RWPE2 (cell line): Measurements from ENCODE around the gene ART5.

Experiments used
- ATAC-seq: fragments of 200-7000 bp; cut with Tn5 transposase; 3 replicates; pipeline ENCODE4 v1.9.1; 2021; ENCODE audit warnings: low read depth
- DNase-seq: peaks from one replicate; pipeline ENCODE4 v3.0.0-alpha.2; 2020; ENCODE audit warnings: low spot score
- H3K27ac ChIP-seq: fragments of 450-650 bp; 2 replicates; pipeline ENCODE4 v1.5.1; 2017; ENCODE audit warnings: mild to moderate bottlenecking; ENCODE audit not compliant: poor library complexity, severe bottlenecking
- H3K27me3 ChIP-seq: fragments of 250-450 bp; sonication (Bioruptor Pico); 2 replicates; pipeline ENCODE4 v1.5.1; 2021; ENCODE audit warnings: mild to moderate bottlenecking, moderate library complexity; ENCODE audit not compliant: insufficient read depth, poor library complexity, severe bottlenecking
- H3K36me3 ChIP-seq: fragments of 250-450 bp; sonication (Bioruptor Pico); 2 replicates; pipeline ENCODE4 v1.5.1; 2020; ENCODE audit warnings: low read depth, mild to moderate bottlenecking, moderate library complexity
- H3K4me1 ChIP-seq: fragments of 250-450 bp; sonication (Bioruptor Pico); 2 replicates; pipeline ENCODE4 v1.5.1; 2021; ENCODE audit warnings: mild to moderate bottlenecking, moderate library complexity; ENCODE audit not compliant: insufficient read depth, poor library complexity, severe bottlenecking
- H3K4me3 ChIP-seq: fragments of 250-450 bp; sonication (Bioruptor Pico); 2 replicates; pipeline ENCODE4 v1.5.1; 2021; ENCODE audit warnings: mild to moderate bottlenecking, moderate library complexity; ENCODE audit not compliant: severe bottlenecking
- H3K9me3 ChIP-seq: fragments of 250-450 bp; sonication (Bioruptor Pico); 2 replicates; pipeline ENCODE4 v1.5.1; 2021; ENCODE audit warnings: mild to moderate bottlenecking, moderate library complexity; ENCODE audit not compliant: severe bottlenecking
- TF ChIP-seq, protein P1 (sequence below): fragments of 450-650 bp; IDR thresholded peaks from one replicate; pipeline ENCODE4 v1.5.1; 2017; ENCODE audit warnings: mild to moderate bottlenecking, moderate library complexity; ENCODE audit not compliant: poor library complexity, severe bottlenecking

Gene ART5

DNA sequence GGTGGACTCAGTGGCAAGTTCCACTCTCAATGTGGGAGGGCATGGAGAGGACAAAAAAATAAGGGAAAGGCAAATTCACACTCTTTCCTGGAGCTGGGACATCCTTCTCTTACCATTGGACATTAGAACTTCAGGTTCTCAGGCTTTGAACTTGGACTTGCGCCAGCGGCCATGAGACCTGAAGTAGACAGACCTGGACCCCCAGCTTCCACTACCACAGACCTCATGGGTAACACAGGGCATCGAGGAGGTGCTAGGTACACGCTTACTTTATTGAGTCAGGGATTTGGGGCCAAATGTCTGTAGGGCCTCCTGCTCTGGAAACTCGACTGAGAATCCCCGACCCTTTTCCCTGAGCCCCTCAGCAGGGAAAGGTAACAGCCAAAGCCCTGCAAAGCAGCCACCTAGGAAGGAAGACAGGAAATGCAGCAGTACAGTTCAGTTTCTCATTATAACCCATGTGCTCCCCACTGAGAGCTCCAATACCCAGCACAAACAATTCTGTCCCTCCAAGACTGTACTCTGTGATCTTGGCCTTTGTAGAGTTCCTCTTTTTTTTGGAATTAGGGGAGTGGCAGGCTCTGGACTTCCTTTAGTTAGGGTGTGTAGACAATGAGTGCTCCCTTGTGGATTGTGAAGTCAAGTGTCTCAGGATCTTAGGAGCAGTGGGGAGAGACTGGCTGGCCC, 23.7 kb upstream of the ART5 start:
- no peak for ATAC-seq
- no peak for DNase-seq
- Histone ChIP-seq H3K36me3 (no peaks in the 10 kb centered on the region), H3K4me3 (no peak overlapping the region), H3K27me3 (no peaks in the 10 kb centered on the region), H3K4me1 (no peaks in the 10 kb centered on the region), H3K27ac (no peak overlapping the region), H3K9me3 (no peaks in the 10 kb centered on the region)
- TF ChIP-seq, protein P1, sequence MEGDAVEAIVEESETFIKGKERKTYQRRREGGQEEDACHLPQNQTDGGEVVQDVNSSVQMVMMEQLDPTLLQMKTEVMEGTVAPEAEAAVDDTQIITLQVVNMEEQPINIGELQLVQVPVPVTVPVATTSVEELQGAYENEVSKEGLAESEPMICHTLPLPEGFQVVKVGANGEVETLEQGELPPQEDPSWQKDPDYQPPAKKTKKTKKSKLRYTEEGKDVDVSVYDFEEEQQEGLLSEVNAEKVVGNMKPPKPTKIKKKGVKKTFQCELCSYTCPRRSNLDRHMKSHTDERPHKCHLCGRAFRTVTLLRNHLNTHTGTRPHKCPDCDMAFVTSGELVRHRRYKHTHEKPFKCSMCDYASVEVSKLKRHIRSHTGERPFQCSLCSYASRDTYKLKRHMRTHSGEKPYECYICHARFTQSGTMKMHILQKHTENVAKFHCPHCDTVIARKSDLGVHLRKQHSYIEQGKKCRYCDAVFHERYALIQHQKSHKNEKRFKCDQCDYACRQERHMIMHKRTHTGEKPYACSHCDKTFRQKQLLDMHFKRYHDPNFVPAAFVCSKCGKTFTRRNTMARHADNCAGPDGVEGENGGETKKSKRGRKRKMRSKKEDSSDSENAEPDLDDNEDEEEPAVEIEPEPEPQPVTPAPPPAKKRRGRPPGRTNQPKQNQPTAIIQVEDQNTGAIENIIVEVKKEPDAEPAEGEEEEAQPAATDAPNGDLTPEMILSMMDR, result no peak

DNA sequence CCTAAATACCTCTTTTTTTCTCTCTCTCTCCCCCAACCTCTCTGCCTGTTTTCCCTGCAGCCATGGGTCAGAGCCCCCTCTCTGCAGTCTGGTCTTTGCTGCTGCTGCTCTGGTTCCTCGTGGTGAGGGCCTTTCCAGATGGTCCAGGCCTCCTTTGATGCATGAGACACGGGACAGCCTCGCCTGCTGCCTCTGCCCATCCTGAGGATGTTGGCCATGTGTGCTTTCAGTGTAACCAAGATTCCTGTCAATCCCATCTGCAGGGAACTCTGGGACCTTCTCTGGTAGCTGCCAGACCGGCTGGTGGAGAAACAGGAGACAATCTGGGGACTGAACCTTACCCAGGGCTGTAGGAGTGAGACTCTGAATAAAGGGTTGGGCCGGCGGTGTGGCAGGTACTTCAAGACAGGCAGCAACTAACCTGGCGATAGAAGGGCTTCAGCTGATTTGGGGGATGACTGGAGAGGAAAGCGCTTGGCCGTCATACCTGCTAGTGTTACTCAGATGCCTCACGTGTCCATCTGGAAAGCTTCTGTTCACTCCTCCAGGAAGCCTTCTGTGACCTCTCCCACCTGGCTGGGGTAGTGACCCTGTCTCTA, 22.3 kb upstream of the ART5 start:
- Histone ChIP-seq H3K27me3 (no peaks in the 10 kb centered on the region), H3K36me3 (no peaks in the 10 kb centered on the region), H3K9me3 (no peaks in the 10 kb centered on the region), H3K27ac (no peak overlapping the region), H3K4me3 (no peak overlapping the region), H3K4me1 (no peaks in the 10 kb centered on the region)
- TF ChIP-seq, protein P1, result no peak
- DNase-seq (no peak), ATAC-seq (no peak)

DNA sequence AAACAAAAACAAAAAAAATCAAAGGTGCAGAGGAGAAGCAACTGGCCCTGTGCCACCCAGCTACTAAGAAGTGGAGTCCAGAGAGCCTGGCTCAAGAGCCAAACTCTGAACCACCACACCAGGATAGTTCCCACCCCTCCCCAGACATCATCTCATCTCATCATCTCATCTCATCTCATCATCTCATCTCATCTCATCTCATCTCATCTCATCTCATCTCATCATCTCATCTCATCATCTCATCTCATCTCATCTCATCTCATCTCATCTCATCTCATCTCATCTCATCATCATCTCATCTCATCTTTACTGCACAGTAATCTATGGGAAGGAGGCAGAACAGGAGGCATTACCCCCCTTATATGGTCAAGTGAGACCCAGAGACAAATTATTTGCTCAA, 21.1 kb upstream of the ART5 start:
- Histone ChIP-seq H3K27ac (no peak overlapping the region), H3K4me1 (no peaks in the 10 kb centered on the region), H3K36me3 (no peaks in the 10 kb centered on the region), H3K9me3 (no peaks in the 10 kb centered on the region), H3K4me3 (no peak overlapping the region), H3K27me3 (no peaks in the 10 kb centered on the region)
- ATAC-seq (no peak), DNase-seq (no peak)
- TF ChIP-seq, protein P1, result no peak

DNA sequence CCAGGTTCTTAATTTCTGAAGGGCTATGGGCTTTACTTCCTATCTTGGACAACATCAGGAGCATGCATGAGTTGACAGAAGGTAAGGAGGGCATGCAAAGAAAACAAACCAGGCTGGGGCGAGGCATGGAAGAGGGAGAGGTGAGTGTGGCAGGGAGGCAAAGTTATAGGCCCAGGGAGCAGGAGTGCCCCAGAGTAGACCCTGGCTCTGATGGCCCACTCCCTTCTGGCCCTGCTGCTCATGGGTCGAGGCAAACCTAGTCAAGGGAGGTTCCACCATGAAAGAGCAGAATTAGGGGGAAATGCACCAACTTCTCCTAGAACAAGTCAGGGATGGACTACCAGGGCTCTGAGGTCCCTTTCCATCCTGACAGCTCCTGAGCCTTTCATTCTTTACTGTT, 19.2 kb upstream of the ART5 start:
- TF ChIP-seq, protein P1, result no peak
- Histone ChIP-seq H3K4me1 (no peaks in the 10 kb centered on the region), H3K4me3 (no peak overlapping the region), H3K9me3 (no peaks in the 10 kb centered on the region), H3K36me3 (no peaks in the 10 kb centered on the region), H3K27me3 (no peaks in the 10 kb centered on the region), H3K27ac (no peak overlapping the region)
- ATAC-seq, result peak; percentile 25; the same call in 2 of the 3 replicates
- no peak for DNase-seq
